HL-60 (cell line): ENCODE data around the gene IFI30.

ENCODE experiments used
- GABPA ChIP-seq: IDR thresholded peaks from 2 replicates; pipeline ENCODE4 v1.6.1; 2012; ENCODE audit warnings: low read depth
- TF ChIP-seq, protein P1 (sequence below): IDR thresholded peaks from 2 replicates; pipeline ENCODE4 v1.6.1; 2012; ENCODE audit warnings: low read depth; ENCODE audit not compliant: insufficient replicate concordance

DNA sequence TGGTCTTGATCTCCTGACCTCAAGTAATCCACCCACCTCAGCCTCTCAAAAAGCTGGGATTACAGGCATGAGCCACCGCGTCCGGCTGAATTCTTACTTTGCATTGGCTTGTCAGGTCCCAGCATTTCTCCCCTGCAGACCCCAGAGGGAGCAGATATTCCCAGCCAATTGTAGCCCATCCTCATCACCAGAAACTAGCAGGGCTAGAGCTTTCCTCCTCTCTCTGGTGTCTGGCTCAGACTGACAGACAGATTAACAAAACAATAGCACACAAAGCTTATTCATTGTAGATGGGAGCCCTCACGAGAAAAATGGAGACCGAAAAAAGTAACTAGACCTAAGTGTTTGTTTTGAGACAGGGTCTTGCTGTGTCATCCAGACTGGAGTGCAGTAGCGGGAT lies 11.9 kb downstream of the IFI30 start:
- TF ChIP-seq, protein P1, sequence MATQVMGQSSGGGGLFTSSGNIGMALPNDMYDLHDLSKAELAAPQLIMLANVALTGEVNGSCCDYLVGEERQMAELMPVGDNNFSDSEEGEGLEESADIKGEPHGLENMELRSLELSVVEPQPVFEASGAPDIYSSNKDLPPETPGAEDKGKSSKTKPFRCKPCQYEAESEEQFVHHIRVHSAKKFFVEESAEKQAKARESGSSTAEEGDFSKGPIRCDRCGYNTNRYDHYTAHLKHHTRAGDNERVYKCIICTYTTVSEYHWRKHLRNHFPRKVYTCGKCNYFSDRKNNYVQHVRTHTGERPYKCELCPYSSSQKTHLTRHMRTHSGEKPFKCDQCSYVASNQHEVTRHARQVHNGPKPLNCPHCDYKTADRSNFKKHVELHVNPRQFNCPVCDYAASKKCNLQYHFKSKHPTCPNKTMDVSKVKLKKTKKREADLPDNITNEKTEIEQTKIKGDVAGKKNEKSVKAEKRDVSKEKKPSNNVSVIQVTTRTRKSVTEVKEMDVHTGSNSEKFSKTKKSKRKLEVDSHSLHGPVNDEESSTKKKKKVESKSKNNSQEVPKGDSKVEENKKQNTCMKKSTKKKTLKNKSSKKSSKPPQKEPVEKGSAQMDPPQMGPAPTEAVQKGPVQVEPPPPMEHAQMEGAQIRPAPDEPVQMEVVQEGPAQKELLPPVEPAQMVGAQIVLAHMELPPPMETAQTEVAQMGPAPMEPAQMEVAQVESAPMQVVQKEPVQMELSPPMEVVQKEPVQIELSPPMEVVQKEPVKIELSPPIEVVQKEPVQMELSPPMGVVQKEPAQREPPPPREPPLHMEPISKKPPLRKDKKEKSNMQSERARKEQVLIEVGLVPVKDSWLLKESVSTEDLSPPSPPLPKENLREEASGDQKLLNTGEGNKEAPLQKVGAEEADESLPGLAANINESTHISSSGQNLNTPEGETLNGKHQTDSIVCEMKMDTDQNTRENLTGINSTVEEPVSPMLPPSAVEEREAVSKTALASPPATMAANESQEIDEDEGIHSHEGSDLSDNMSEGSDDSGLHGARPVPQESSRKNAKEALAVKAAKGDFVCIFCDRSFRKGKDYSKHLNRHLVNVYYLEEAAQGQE, result no peak
- no peak for TF ChIP-seq GABPA
